GM19238 (cell line): ENCODE results near the gene PARM1.

Source experiments
- DNase-seq: peaks from one replicate; pipeline ENCODE4 v3.0.0; 2011; ENCODE audit warnings: low spot score; ENCODE audit not compliant: insufficient read length

PARM1 gene

GRCh38 chr4:74932832-74933561, at the start of gene PARM1:
PARM1 (plus strand) TSS chr4:74933116; CDS start chr4:74933328, 212 bp downstream.
- DNase-seq, result peak; percentile 55

- no peak for DNase-seq
Observed at GRCh38 chr4:74884266-74884665, 48.6 kb upstream of the PARM1 start.

GRCh38 chr4:74886484-74886883, 46.4 kb upstream of the PARM1 start:
- no peak for DNase-seq

- DNase-seq, result no peak
Observed at GRCh38 chr4:74890341-74890740, 42.6 kb upstream of the PARM1 start.

- no peak for DNase-seq
Observed at GRCh38 chr4:74891037-74891436, 41.9 kb upstream of the PARM1 start.

GRCh38 chr4:74893171-74893570, 39.7 kb upstream of the PARM1 start:
- no peak for DNase-seq

- no peak for DNase-seq
Observed at GRCh38 chr4:74896595-74896994, 36.3 kb upstream of the PARM1 start.

GRCh38 chr4:74897386-74897785, 35.5 kb upstream of the PARM1 start:
- DNase-seq, result no peak

GRCh38 chr4:74900862-74901261, 32.1 kb upstream of the PARM1 start:
- no peak for DNase-seq

- DNase-seq, result no peak
Observed at GRCh38 chr4:74904509-74905065, 28.3 kb upstream of the PARM1 start.

- no peak for DNase-seq
Observed at GRCh38 chr4:74906771-74907170, 26.1 kb upstream of the PARM1 start.

GRCh38 chr4:74919783-74920182, 13.1 kb upstream of the PARM1 start:
- no peak for DNase-seq

- DNase-seq, result no peak
Observed at GRCh38 chr4:74920704-74921103, 12.2 kb upstream of the PARM1 start.

GRCh38 chr4:74921490-74921889, 11.4 kb upstream of the PARM1 start:
- no peak for DNase-seq

GRCh38 chr4:74926007-74926406, 6.9 kb upstream of the PARM1 start:
- DNase-seq, result no peak

- no peak for DNase-seq
Observed at GRCh38 chr4:74930162-74930561, 2.8 kb upstream of the PARM1 start.

GRCh38 chr4:74931376-74931775, 1.5 kb upstream of the PARM1 start:
- no peak for DNase-seq

GRCh38 chr4:74932010-74932409, 906 bp upstream of the PARM1 start:
- no peak for DNase-seq

GRCh38 chr4:74933562-74934015, 673 bp downstream of the PARM1 start:
- DNase-seq, result no peak

GRCh38 chr4:74934016-74934831, 1.3 kb downstream of the PARM1 start:
- DNase-seq, result no peak

GRCh38 chr4:74934888-74935287, 2.0 kb downstream of the PARM1 start:
- DNase-seq, result no peak

- DNase-seq, result no peak
Observed at GRCh38 chr4:74941123-74941522, 8.2 kb downstream of the PARM1 start.
